ENCODE measurements around the gene PEAK1.

DNA sequence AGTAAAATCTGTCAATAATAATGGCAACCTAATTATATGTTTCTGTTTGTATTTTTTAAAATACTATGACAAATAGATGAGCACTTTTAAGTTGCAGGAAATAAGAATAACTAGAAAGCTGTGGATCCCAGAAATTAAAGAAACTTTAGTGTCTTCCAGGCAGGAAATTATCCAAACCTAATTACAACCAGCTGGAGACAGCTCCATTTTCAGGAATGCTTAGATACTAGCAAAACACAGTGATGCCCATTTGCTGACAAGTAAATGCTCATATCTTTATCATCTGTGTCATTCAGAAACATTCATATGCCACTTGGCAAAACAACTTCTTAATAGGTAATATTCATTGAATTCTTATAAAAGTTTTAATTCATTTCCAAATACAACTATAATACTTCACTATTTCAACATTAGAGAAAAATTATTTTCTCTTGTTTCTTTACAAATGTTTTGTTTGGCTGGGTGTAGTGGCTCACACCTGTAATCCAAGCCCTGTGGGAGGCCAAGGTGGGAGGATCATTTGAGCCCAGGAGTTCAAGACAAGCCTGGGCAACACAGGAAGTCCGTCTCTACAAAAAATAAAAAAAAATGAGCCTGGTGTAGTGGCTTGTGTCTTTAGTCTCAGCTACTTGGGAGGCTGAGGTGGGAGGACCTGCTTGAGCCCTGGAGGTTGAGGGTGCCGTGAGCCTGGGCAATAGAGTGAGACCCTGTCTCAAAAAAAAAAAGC lies 179.9 kb downstream of the PEAK1 start:
- TF ChIP-seq EP300 (IDR thresholded peaks at IDR 0.05) (no peak), POLR2A (IDR thresholded peaks at IDR 0.05) (no peak)
- TF ChIP-seq, protein P1, sequence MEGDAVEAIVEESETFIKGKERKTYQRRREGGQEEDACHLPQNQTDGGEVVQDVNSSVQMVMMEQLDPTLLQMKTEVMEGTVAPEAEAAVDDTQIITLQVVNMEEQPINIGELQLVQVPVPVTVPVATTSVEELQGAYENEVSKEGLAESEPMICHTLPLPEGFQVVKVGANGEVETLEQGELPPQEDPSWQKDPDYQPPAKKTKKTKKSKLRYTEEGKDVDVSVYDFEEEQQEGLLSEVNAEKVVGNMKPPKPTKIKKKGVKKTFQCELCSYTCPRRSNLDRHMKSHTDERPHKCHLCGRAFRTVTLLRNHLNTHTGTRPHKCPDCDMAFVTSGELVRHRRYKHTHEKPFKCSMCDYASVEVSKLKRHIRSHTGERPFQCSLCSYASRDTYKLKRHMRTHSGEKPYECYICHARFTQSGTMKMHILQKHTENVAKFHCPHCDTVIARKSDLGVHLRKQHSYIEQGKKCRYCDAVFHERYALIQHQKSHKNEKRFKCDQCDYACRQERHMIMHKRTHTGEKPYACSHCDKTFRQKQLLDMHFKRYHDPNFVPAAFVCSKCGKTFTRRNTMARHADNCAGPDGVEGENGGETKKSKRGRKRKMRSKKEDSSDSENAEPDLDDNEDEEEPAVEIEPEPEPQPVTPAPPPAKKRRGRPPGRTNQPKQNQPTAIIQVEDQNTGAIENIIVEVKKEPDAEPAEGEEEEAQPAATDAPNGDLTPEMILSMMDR (IDR thresholded peaks at IDR 0.05) = no peak

All from suprapubic skin (tissue), 3 donors.